NCI-H345 treated with DMSO at 0.1 percent for 48 hours (cell line): ENCODE measurements around the gene APBB1.

Experiments
- DNase-seq: peaks from one replicate; lab custom pipeline; 2025; ENCODE audit not compliant: unreplicated experiment; lab: John Stamatoyannopoulos, UW

APBB1 gene

GRCh38 chr11:6391537-6392134 is 27.3 kb downstream of the APBB1 start:
- DNase-seq = no peak

GRCh38 chr11:6390718-6391469 is 28.0 kb downstream of the APBB1 start:
- no peak for DNase-seq

- DNase-seq = peak; percentile 89
These were observed 28.8 kb downstream of the APBB1 start, which contains the start of gene SMPD1 for GRCh38 chr11:6389905-6390717. Gene SMPD1, plus strand, starts transcription at chr11:6390474. Its CDS starts 125 bp downstream, at chr11:6390599.

GRCh38 chr11:6388748-6389147 is 30.1 kb downstream of the APBB1 start:
- no peak for DNase-seq

GRCh38 chr11:6387811-6388599 is 30.9 kb downstream of the APBB1 start:
- DNase-seq = no peak

- DNase-seq = no peak
These were observed 33.7 kb downstream of the APBB1 start for GRCh38 chr11:6385046-6385777.

- no peak for DNase-seq
These were observed 40.3 kb downstream of the APBB1 start for GRCh38 chr11:6378640-6378989.

- no peak for DNase-seq
These were observed 40.8 kb downstream of the APBB1 start for GRCh38 chr11:6377902-6378639.

GRCh38 chr11:6371825-6372224 is 47.1 kb downstream of the APBB1 start:
- no peak for DNase-seq

- DNase-seq = no peak
These were observed 53.2 kb downstream of the APBB1 start for GRCh38 chr11:6365659-6366058.

GRCh38 chr11:6362873-6363678 is 55.8 kb downstream of the APBB1 start:
- DNase-seq = peak; percentile 32

- DNase-seq = no peak
These were observed 56.6 kb downstream of the APBB1 start for GRCh38 chr11:6362185-6362872.

- DNase-seq = no peak
These were observed 58.7 kb downstream of the APBB1 start for GRCh38 chr11:6360183-6360582.

- no peak for DNase-seq
These were observed 61.7 kb downstream of the APBB1 start for GRCh38 chr11:6357222-6357621.

GRCh38 chr11:6356503-6357055 is 62.3 kb downstream of the APBB1 start:
- no peak for DNase-seq

GRCh38 chr11:6354651-6355485 is 64.0 kb downstream of the APBB1 start:
- DNase-seq = no peak

GRCh38 chr11:6353367-6353987 is 65.4 kb downstream of the APBB1 start:
- DNase-seq = peak; percentile 64
